Ureter (tissue), 1 donor: ENCODE results near the gene ARHGEF11. TPM values are rescaled to one million over a fixed set of nuclear protein-coding genes. Genes with fewer than 3 reads are reported as not detected.

Experiments used
- DNase-seq: peaks from one replicate; pipeline ENCODE4 v3.0.0-alpha.2; 2020; ENCODE audit warnings: low spot score
- total RNA-seq: library from RNA; stranded (reverse); gene quantifications from one replicate; pipeline ENCODE4 v1.2.4, GENCODE V29; 2023
- donor health status: DM: yes; HTN: yes; CAD: no.

Gene ARHGEF11
- total RNA-seq, 1 donor from 2014 or later, result 47.4 TPM

DNA sequence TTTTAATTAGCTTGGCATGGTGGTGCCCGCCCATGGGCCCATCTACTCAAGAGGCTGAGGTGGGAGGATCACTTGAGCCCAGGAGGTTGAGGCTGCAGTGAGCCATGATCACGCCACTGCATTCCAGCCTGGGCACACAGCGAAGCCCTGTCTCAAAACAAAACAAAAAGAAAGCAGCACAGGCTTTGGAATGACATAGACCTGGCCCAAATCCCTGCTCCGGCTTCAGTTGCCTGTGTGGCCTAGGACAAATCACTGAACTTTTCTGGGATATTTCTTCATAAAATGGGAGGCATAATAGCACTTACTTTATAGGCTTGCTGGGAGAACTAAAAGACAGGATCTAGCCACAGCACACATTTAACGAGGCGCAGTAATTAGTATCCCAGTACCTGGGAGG, 149.6 kb downstream of the ARHGEF11 start:
- no peak for DNase-seq

DNA sequence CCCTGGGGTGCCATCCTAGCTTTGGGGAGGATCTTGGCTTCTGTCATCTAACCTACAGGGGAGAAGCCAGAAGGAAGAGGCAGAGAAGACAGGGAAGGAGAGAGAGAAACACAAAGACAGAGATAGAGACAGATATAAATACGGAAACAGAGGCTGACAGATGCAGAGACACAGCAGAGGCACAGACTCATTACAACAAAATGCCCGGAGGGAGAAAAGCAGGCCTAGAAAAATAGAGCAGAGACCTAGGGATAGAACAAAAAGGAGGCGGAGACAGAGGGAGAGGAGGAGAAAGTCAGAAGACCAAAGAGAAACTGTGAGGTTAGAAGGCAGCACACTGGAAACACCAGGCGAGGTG, 150.1 kb downstream of the ARHGEF11 start:
- DNase-seq, result no peak

DNA sequence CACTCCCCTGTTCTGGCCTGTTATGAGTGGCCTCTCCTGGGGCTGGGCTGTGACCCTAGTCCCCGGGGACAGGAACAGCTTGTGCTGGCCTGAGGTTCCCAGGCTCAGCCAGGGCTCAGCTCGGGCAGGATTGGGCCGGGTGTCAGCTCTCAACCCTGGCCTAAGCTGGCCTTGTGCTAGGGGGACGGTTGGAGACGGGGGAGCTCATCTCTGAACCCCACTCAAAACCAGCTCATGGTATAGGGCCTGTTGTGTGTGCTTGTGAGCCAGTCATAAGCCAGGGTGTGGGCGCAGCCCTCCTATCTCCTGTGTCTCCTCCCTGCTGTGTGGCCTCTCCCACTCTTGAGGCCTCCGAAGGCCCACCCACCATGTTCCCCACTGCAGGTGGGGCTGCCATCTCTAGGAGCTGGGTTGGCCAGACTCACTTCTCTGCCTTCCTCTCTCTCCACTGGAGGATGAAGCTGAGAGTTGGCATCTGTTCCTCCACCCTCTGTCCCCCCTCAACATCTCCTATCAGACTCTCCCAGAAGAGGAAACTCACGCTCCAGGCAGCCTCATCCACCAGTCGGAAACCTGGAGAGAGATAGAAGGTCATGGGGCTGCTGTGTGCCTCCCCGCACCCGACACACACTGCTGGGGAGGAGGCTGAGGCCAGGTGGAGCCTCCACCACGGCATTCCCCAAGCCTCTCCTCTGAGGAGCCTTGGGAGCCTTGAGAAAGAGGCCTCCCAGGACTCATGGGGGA, 150.7 kb downstream of the ARHGEF11 start:
- no peak for DNase-seq

DNA sequence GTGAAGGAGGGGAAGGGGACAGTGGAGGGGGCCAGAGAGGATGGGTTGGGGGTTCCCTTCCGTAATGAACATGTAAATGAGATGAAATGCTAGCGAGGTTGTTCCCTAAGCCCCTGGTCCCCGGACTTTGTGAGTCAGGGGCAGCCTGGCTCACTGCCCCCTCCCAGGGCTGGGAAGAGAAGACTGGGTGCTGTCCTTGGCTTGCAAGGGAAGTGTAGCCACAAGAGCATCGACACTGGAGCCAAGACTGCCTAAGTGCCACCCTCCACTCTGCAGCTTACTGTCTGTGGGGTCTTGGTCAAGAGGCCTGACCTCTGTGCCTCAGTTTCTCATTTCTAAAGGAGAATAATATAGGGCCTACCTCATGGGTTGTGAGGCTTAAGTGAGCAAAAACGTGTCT, 151.5 kb downstream of the ARHGEF11 start:
- no peak for DNase-seq

DNA sequence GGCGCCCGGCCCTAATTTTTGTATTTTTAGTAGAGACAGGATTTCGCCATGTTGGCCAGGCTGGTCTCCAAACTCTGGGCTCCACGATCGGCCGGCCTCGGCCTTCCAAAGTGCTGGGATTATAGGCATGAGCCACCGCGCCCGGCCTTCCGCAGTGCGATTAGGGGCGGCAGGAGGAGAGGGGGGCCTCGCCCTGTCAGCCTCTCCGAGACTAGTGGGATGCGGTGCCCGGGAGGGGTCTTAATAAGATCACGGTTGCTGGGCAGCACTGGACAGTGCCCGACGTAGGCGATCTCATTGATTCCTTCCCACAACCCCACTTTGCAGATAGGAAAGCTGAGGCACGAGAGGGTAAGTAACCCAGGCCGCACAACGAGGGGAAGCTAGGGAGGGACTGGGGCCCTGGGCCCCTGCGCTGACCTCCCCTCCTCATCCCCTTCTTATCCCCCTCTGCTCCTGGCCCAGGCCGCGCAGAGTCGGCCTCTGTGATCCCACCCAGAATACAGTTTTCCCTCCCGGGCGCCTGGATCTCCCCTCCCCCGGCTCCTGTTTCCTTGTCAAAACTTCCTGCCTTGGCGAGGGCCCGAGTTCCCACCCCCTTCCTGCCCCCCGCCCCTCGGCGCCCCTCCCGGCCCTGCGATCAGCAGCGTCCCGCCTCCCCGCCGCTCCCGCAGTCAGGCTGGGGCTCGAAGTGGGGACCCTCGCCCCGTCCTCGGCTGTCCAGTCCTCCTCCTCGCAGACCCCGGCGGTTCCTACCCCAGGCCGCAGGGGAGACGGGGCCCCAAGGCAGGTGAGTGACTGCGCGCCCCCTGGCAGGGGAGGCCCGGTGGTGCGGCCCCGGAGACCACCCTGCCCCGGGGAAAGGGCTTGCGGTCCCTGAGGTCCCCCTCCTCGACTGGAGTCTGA, 152.2 kb downstream of the ARHGEF11 start, which contains the start of gene PEAR1:
Gene PEAR1, plus strand, starts transcription at position 671 of the 906 bp plus-strand sequence. CDS start 10,209 bp downstream, outside the sequence.
- peak; percentile 51 for DNase-seq

DNA sequence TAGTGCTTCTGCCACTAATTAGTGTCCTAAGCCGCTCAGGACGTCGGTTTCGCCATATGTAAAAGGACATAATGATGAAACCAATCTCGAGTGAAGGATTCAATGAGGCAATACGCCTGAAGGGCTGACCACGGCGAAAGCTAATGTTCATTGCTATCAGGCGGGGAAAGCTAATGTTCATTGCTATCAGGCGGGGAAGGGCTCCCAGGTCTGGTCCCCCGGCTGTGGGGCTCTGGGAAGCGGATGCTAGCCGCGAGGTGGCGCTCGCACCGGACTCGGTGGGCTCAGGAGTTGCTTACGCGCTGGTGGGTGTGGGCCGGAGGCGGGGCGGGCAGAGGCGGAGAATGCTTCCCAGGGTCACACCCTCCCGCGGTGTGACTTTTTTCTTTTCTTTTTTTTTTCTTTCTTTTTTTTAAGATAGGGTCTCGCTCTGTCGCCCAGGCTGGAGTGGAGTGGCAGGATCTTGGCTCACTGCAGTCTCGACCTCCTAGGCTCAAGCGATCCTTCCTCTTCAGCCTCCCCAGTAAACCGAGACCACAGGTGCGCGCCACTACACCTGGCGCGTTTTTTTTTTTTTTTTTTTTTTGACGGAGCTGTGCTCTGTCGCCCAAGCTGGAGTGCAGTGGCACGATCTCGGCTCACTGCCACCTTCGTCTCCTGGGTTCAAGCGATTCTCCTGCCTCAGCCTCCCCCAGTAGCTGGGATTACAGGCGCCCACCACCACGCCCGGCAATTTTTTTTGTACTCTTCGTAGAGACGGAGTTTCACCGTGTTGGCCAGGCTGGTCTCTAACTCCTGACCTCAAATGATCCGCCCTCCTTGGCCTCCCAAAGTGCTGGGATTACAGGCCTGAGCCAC, 153.1 kb downstream of the ARHGEF11 start:
- peak; percentile 90 for DNase-seq

DNA sequence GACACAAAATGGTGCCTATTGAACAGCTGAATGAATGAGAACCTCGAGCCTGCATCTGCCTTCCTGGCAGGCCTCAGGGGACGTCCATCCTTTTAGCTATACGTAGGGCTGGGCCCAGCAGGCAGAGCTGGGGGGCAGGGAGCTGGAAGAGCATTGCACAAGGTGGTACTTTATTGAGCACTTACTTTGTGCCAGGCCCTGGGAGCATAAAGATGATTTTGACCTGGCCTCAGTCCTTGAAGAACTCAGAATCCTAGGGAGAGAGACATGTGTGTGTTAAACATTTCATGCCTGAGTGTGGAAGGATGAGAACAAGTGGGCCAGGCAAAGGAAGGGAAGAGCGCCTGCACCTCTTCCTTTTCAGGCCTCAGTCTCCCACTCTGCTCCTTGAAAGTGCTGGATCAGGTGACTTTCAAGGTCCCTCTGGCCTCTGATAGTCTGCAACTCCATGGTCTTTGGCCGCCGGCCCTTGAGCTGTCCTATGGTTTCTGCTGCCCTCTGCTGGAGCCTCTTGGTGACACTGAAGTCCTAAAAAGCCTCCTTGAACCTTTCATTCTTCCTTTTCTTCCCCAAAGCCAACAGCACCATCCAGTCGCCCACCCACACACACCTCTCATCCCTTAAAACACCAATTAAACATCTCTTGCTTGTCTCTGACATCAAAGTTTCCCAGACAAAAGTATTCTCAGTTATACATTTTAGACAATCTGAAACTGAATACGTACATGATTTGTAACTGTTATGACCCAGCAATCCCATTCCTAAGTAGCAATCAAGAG, 155.6 kb downstream of the ARHGEF11 start:
- DNase-seq, result peak; percentile 80

DNA sequence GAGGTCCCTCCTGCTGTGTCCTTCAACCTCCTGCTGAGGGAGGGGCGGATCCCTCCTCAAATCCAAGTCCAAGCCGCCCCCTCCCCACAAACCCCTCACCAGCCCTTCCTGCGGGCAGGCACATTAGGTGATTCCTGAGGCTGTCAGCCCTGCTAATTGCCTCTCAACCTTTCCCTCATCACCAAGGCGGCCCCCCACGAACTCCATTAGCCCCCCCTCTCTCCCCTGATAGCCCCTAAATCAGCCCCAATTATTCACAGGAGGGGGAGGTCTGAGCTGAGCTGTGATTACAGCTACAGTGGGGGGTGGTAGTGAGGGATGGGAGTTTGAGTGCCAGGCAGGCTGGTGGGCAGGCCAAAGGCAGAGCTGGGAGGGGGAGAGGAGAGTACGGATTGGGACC, 157.8 kb downstream of the ARHGEF11 start:
- DNase-seq, result no peak

DNA sequence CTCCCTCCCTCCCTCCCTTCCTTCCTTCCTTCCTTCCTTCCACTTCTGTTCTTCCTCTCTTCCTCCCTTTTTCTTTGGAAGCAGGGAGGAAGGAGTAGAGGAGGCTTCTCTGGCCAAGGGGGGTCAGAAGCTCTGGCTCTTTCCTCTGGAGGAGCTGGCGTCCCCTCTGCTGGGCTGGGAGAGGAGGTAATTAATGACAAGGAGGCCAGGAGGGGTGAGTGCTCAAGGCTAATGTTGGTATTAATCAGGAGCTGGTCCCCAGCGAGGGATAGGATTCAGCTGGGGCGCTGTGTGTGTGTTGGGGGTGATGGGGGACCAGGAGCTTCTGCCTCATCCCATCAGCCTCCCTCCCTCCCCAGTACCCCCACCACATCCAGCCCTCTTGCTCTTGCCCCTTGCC, 158.2 kb downstream of the ARHGEF11 start:
- no peak for DNase-seq

DNA sequence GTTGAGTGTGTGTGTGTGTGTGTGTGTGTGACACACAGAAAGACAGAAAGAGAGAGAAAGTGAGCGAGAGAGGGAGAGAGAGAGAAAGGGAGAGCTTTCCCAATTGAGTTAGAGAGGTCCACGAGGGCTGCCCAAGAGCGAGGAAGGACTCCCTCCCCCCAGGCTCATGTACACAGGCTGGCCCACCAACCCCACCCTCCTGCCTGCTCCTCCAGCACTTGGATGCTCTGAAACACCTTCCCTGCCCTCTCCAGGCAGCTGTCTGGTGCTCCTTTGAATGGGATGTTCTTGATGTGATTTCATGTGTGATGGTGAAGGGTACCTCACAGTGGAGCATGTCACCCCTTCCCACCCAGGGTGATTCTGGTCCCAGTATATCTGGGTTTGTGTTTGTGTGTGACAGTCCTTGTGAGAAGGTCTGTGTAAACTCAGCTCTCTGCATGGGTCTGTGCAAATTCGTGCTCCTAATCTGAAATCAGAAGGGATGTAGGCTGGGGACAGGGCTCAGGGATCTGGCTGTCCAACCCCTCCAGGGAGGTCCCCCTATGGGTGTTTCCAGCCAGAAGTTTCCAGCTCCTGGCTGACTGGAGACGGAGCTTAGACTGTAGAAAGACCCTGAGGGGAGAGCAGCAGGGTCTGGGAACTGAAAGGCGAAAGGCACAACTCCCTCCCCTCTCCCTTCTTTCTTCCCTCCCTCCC, 158.8 kb downstream of the ARHGEF11 start:
- DNase-seq, result no peak

DNA sequence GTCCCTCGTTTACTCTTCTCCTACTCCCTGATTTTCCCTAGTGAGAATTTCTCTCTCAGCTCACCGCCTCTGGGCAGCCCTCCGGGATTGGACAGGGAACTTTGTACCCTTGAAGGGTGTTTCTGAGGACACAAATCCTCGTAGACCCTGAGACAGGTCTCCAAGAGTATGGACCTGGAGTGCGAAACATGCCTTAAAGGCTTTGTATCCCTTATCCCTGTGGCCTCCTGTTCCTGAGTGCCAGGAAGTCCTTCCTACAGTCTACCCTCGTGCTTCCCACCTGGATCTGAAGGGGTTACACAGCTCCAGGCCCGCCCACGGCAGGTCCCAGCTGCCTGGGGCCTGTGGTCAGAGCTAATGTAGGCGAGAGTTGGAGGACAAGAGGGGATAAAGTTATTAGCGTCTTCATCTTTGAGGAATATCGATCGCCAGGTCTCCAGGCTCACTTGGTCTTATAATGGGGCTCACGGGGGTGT, 159.6 kb downstream of the ARHGEF11 start:
- no peak for DNase-seq

DNA sequence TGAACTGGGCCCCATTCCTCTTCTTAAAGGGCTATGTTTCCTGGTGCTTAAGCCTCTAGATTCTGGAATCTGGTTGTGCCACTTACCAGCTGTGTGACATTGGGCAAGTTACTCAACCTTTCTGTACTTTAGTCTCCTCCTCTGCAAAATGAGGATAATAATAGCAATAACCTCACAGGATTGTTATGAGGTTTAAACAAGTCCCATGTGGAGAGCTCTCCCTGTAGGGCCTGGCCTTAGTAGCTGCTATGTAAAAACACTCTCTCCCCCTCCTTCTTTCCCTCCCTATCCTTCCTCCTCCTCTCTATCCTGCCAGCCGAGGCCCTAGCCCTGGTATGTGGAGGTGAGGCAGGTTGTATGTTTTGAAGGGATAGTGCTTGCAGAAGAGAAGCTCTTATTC, 160.2 kb downstream of the ARHGEF11 start:
- no peak for DNase-seq

Other genes starting within 250 kb of the ARHGEF11 start
- 6.7 TPM for gene SH2D2A, start 228.9 kb downstream of the ARHGEF11 start, total RNA-seq
- gene INSRR, start 186.6 kb downstream of the ARHGEF11 start, total RNA-seq, result 0.13 TPM
- 1.7 TPM for gene NTRK1, start 184.9 kb downstream of the ARHGEF11 start, total RNA-seq
- 10.0 TPM for gene PEAR1, start 152.0 kb downstream of the ARHGEF11 start, total RNA-seq
- not detected for gene LRRC71, start 125.1 kb downstream of the ARHGEF11 start, total RNA-seq
- not detected for gene ETV3L, start 54.1 kb upstream of the ARHGEF11 start, total RNA-seq
- gene ETV3, start 92.7 kb upstream of the ARHGEF11 start, total RNA-seq, result 52.4 TPM